ENCODE measurements around the gene PSME3IP1.

PSME3IP1 gene

DNA sequence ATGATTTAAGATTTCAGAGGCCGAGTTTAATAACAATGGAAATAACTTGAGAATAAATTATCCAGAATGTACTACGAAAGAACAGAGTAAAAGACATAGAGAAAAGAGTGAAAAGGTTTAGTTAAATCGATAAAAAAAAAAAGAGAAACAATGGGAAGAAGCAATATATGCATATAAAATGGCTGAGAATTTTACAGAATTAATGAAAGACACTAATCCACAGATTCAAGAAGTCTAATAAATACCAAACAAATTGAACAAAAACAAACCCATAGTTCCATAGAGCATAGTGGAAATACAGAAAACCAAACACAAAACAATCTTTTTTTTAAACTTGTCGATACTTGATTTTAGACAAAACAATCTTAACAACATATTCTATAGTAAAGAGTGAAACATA lies 1.7 kb downstream of the PSME3IP1 start:
- no peak overlapping the region for H3K4me3 ChIP-seq (ENCODE audit: low read depth, low read length)
- TF ChIP-seq, protein P1, sequence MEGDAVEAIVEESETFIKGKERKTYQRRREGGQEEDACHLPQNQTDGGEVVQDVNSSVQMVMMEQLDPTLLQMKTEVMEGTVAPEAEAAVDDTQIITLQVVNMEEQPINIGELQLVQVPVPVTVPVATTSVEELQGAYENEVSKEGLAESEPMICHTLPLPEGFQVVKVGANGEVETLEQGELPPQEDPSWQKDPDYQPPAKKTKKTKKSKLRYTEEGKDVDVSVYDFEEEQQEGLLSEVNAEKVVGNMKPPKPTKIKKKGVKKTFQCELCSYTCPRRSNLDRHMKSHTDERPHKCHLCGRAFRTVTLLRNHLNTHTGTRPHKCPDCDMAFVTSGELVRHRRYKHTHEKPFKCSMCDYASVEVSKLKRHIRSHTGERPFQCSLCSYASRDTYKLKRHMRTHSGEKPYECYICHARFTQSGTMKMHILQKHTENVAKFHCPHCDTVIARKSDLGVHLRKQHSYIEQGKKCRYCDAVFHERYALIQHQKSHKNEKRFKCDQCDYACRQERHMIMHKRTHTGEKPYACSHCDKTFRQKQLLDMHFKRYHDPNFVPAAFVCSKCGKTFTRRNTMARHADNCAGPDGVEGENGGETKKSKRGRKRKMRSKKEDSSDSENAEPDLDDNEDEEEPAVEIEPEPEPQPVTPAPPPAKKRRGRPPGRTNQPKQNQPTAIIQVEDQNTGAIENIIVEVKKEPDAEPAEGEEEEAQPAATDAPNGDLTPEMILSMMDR (conservative IDR thresholded peaks at IDR 0.05; ENCODE audit: low read depth, low read length), result no peak
- no peak for DNase-seq (ENCODE audit: low read depth)

DNA sequence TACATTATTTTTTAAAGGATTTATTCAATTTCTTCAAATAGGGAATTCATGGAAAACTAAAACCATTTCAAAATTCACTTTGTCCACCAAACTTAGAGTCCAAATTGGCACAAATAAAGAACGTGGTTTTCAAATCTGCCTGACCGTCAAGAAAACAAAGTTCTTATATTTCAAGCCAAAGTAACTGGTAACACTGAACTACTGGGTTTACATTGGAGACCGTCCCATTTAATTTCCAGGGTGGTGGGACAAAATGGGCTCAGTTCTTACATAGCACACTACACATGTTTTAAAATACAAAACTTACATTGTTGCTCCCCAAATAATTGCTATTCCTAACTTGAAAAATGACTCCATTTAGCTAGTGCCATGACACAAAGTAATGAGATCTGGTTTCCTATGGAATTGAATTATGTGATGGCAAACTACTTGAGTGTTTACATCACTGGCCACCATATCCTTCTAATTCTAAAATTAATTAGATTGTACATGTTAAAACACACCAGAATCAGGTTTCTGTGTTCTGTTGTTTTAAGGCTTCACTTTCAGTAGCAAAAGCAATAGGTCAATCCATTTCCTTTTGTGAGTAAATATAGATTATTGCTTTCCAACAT lies 6.5 kb downstream of the PSME3IP1 start:
- no peak overlapping the region for H3K4me3 ChIP-seq (ENCODE audit: low read depth, low read length)
- no peak for DNase-seq (ENCODE audit: low read depth)
- TF ChIP-seq, protein P1 (conservative IDR thresholded peaks at IDR 0.05; ENCODE audit: low read depth, low read length), result no peak

DNA sequence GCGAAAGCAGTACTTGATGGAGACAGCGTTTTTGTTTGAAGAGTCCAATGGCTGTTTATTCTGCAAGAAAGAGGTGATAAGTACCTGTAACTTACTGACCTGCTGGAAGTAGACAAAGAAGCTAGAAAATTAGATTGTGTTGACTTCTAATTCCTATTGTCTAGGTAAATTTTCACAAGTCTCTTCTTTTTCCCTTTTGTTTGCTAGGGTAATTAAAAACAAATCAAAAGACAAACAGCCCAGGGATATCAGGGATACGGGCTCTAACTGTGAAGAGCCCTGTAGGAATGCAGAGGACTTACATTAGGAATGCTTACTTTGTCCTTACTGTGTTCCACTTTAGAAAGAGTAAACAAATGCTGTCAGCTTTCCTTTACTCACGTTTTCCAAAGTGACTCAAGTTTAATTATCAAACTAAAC lies 7.0 kb downstream of the PSME3IP1 start:
- TF ChIP-seq, protein P1 (conservative IDR thresholded peaks at IDR 0.05; ENCODE audit: low read depth, low read length), result no peak
- no peak for DNase-seq (ENCODE audit: low read depth)
- no peak overlapping the region for H3K4me3 ChIP-seq (ENCODE audit: low read depth, low read length)

DNA sequence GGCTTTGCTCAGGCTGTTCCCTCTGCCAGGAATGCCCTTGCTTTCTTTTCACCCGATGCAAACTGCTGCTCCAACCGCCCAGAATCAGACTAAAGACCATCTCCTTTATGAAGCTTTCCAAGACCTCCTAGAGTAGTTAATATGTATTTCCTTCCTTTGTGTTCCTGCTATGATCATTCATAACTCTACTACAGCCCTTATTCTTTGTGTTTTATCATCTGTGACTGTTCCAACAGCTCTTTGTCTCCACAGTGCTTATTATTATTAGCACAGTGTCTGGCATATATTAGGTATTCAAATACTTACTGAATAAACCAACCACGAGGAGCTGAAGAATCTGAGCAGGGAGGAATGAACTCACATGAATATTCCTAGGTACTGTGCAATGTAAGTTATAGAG lies 7.6 kb downstream of the PSME3IP1 start:
- no peak overlapping the region for H3K4me3 ChIP-seq (ENCODE audit: low read depth, low read length)
- TF ChIP-seq, protein P1 (conservative IDR thresholded peaks at IDR 0.05; ENCODE audit: low read depth, low read length), result no peak
- no peak for DNase-seq (ENCODE audit: low read depth)

DNA sequence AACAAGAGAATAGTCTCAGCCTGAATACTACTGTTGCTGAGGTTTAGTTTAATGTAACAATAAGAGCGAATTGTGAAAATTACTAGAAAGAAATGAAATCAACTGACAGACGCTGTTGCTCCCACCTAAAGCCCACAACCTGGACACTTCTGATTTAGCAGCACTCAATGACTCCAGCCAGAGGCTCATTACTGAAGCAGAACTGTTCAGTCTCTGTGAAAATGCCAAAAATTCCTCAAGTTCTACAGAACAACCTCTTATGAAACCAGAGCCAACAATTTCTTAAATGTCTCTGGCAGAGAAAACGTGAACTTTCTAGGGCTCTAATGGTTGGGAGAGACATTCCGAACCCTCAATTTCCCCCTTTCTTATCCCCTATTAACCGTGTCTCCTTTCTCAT lies 9.9 kb downstream of the PSME3IP1 start:
- peak; percentile 65 for DNase-seq (ENCODE audit: low read depth)
- TF ChIP-seq, protein P1 (conservative IDR thresholded peaks at IDR 0.05; ENCODE audit: low read depth, low read length), result no peak
- no peak overlapping the region for H3K4me3 ChIP-seq (ENCODE audit: low read depth, low read length)

DNA sequence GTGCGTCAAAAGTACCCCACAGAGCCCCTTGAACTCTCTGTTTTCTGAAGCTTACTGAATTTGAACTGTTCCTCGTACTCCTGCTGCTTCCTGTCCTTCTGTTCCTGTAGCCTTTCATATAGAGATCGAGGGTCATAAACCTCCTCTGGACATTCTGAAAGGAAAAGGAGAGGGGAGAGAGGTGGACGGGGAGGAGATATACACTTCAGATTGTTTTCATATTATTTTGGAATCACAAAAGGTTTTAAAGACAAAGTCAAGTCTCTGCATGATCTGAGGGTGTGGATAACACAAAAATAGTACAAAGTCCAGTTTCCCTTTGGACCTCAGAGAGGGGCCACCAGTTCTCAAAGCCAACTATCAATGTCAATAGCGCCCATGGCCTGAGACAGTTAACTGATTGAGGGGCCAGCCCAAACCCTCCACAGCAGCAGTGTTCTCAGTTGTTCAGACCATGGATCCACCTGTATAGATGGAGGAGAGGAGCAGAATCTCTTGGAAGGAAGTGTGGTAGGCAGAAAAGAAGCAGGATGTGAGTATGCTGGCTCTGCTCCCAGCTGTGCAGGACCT lies 13.0 kb downstream of the PSME3IP1 start:
- TF ChIP-seq, protein P1 (conservative IDR thresholded peaks at IDR 0.05; ENCODE audit: low read depth, low read length), result no peak
- H3K4me3 ChIP-seq (ENCODE audit: low read depth, low read length), result no peak overlapping the region
- no peak for DNase-seq (ENCODE audit: low read depth)

DNA sequence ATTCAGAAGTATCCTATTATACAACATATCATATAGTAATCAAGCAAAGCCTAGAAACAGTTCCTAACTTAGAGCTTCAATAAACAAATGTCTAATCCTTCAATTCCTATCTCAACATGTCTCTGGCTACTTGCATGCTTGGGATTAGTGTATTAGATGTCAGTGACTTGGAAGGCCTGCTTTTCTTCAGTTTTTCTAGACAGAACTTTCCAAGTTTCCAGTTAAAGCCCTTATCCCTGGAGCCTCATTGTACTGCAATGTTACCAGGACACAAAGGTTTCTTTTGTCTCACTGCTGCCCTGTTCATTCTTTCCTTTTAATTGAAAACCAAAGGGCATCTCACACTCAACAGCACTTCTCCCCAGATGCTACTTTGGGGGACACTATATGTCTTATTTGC lies 16.5 kb downstream of the PSME3IP1 start:
- TF ChIP-seq, protein P1 (conservative IDR thresholded peaks at IDR 0.05; ENCODE audit: low read depth, low read length), result no peak
- no peak overlapping the region for H3K4me3 ChIP-seq (ENCODE audit: low read depth, low read length)
- no peak for DNase-seq (ENCODE audit: low read depth)

All from choroid plexus epithelial cell (primary cell).